C4-2B (cell line): ENCODE data around the gene RPS6KA6.

ENCODE experiments used
- H3K27ac ChIP-seq: fragments of 450-650 bp; 2 replicates; pipeline ENCODE4 v1.5.1; 2017
- CTCF ChIP-seq: fragments of 450-650 bp; conservative IDR thresholded peaks from 2 replicates; pipeline ENCODE4 v1.5.1; 2017; ENCODE audit warnings: mild to moderate bottlenecking
- ZFX ChIP-seq: fragments of 450-650 bp; IDR thresholded peaks from 2 replicates; pipeline ENCODE4 v1.6.1; 2017

Gene RPS6KA6

GRCh38 chrX:84168095-84168494 lies 19.9 kb downstream of the RPS6KA6 start:
- no peak overlapping the region for H3K27ac ChIP-seq
- TF ChIP-seq CTCF = no peak
- TF ChIP-seq ZFX = no peak

GRCh38 chrX:84165711-84166110 lies 22.3 kb downstream of the RPS6KA6 start:
- H3K27ac ChIP-seq = no peak overlapping the region
- TF ChIP-seq CTCF = no peak
- TF ChIP-seq ZFX = no peak

- TF ChIP-seq ZFX (no peak), CTCF (no peak)
- H3K27ac ChIP-seq = no peak overlapping the region
Measured at GRCh38 chrX:84162401-84162800, 25.6 kb downstream of the RPS6KA6 start.

GRCh38 chrX:84161641-84162040 lies 26.4 kb downstream of the RPS6KA6 start:
- no peak overlapping the region for H3K27ac ChIP-seq
- no peak for TF ChIP-seq ZFX

- TF ChIP-seq CTCF (no peak), ZFX (no peak)
- no peak overlapping the region for H3K27ac ChIP-seq
Measured at GRCh38 chrX:84160736-84161135, 27.3 kb downstream of the RPS6KA6 start.

GRCh38 chrX:84156821-84157220 lies 31.2 kb downstream of the RPS6KA6 start:
- no peak overlapping the region for H3K27ac ChIP-seq
- TF ChIP-seq CTCF = no peak
- no peak for TF ChIP-seq ZFX

GRCh38 chrX:84155938-84156337 lies 32.1 kb downstream of the RPS6KA6 start:
- TF ChIP-seq ZFX (no peak), CTCF (no peak)
- no peak overlapping the region for H3K27ac ChIP-seq

- no peak for TF ChIP-seq CTCF
Measured at GRCh38 chrX:84153538-84153937, 34.5 kb downstream of the RPS6KA6 start.

More at GRCh38 chrX:84153538-84153937, 34.5 kb downstream of the RPS6KA6 start:
- no peak overlapping the region for H3K27ac ChIP-seq
